Endodermal cell (in vitro differentiated cells): ENCODE data around the gene ORC1. TPM values are rescaled to one million over a fixed set of nuclear protein-coding genes. Genes with fewer than 3 reads are reported as not detected.

ENCODE experiments used
- DNase-seq: peaks from one replicate; pipeline ENCODE4 v3.0.0-alpha.2; 2017
- H3K27ac ChIP-seq: 2 replicates; pipeline ENCODE4 v1.5.1; 2013; ENCODE audit warnings: mild to moderate bottlenecking, low read depth, low read length, moderate library complexity
- H3K27me3 ChIP-seq: 2 replicates; pipeline ENCODE4 v1.6.1; 2013; ENCODE audit warnings: mild to moderate bottlenecking, low read length, moderate library complexity; ENCODE audit not compliant: insufficient read depth, control insufficient read depth, poor library complexity, severe bottlenecking
- H3K36me3 ChIP-seq: 2 replicates; pipeline ENCODE4 v1.7.0; 2013; ENCODE audit warnings: mild to moderate bottlenecking, low read length, moderate library complexity; ENCODE audit not compliant: control insufficient read depth, insufficient read depth
- H3K4me1 ChIP-seq: one replicate; pipeline ENCODE4 v1.7.0; 2013; ENCODE audit warnings: low read length; ENCODE audit not compliant: control insufficient read depth, insufficient read depth
- H3K4me3 ChIP-seq: 2 replicates; pipeline ENCODE4 v1.5.1; 2013; ENCODE audit warnings: mild to moderate bottlenecking, low read length, moderate library complexity
- H3K9ac ChIP-seq: 2 replicates; pipeline ENCODE4 v1.6.1; 2013; ENCODE audit warnings: mild to moderate bottlenecking, low read length, moderate library complexity; ENCODE audit not compliant: poor library complexity, severe bottlenecking; ENCODE audit errors: extremely low read depth
- H3K9me3 ChIP-seq: 2 replicates; pipeline ENCODE4 v1.6.1; 2013; ENCODE audit warnings: mild to moderate bottlenecking, low read length, moderate library complexity; ENCODE audit not compliant: control insufficient read depth
- H3K27ac Mint-ChIP-seq: 2 replicates; pipeline ENCODE4 v1.8.0; 2020; ENCODE audit warnings: mixed read lengths
- H3K27me3 Mint-ChIP-seq: 2 replicates; pipeline ENCODE4 v1.8.0; 2021; ENCODE audit warnings: mild to moderate bottlenecking, mixed read lengths; ENCODE audit not compliant: insufficient read depth
- H3K36me3 Mint-ChIP-seq: 2 replicates; pipeline ENCODE4 v1.8.0; 2020; ENCODE audit warnings: low read depth, mixed read lengths
- H3K4me1 Mint-ChIP-seq: 2 replicates; pipeline ENCODE4 v1.8.0; 2020; ENCODE audit warnings: mixed read lengths
- H3K4me3 Mint-ChIP-seq: 2 replicates; pipeline ENCODE4 v1.8.0; 2020; ENCODE audit warnings: mild to moderate bottlenecking, moderate library complexity, mixed read lengths
- H3K9me3 Mint-ChIP-seq: 2 replicates; pipeline ENCODE4 v1.8.0; 2020; ENCODE audit warnings: mild to moderate bottlenecking, mixed read lengths
- WGBS, 2 experiments: methylation state at CpG; one replicate each; pipeline versions ENCODE4 v1.1.5 to v1.1.7; 2013; ENCODE audit warnings: missing lambda C conversion rate in 2 of 2, mixed read lengths in 1 of 2; ENCODE audit not compliant: insufficient coverage in 1 of 2, insufficient read length in 1 of 2; 5-methylcytosine and 5-hydroxymethylcytosine counted together
- total RNA-seq, 2 donors: library from RNA; stranded (reverse); fragmentation: NEBNext Ultra II Directional in 1 of 2; extraction: Animal tissue kit (Norgen Biotek cat#: 25700) in 1 of 2; gene quantifications; 2 replicates in 1 of 2; 3 replicates in 1 of 2; pipeline ENCODE4 v1.2.1, GENCODE V29; 2021
- TF ChIP-seq, protein P1 (sequence below): fragments of 200-600 bp; sonication (generic); conservative IDR thresholded peaks from 2 replicates; pipeline ENCODE4 v1.5.0; 2021; ENCODE audit warnings: antibody characterized with exemption, mild to moderate bottlenecking

ORC1 gene
- total RNA-seq, 2 donors from 2014 or later, result 23.0 to 25.5 TPM

DNA sequence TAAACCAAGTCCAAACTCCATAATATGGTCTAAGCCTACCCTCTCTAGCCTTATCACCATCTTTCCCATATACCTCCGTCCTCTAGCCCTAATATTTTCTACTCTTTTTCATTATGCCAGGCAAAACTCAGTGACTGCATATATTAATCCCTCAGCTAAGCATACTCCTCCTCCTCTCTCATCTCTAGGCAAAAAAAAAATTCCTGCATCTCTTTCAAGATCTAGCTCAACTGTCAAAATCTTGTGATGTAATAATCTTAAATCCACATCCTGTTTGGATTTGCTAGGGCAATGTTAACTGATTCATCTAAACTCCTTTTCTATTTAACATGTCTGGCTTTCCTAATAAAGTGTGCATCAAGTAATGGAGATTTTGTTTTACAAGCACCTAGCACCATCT, 20.6 kb upstream of the ORC1 start:
- Mint-ChIP-seq H3K9me3 (no peaks in the 10 kb centered on the region), H3K27me3 (no peaks in the 10 kb centered on the region), H3K27ac (no peak overlapping the region), H3K4me1 (peaks cover 2% of the 10 kb centered on the region), H3K36me3 (peaks cover 43% of the 10 kb centered on the region), H3K4me3 (no peak overlapping the region)
- Histone ChIP-seq H3K9ac (no peak overlapping the region), H3K27ac (no peak overlapping the region), H3K4me1 (no peaks in the 10 kb centered on the region), H3K4me3 (no peak overlapping the region), H3K27me3 (no peaks in the 10 kb centered on the region), H3K36me3 (peaks cover 93% of the 10 kb centered on the region), H3K9me3 (no peaks in the 10 kb centered on the region)
- TF ChIP-seq, protein P1, sequence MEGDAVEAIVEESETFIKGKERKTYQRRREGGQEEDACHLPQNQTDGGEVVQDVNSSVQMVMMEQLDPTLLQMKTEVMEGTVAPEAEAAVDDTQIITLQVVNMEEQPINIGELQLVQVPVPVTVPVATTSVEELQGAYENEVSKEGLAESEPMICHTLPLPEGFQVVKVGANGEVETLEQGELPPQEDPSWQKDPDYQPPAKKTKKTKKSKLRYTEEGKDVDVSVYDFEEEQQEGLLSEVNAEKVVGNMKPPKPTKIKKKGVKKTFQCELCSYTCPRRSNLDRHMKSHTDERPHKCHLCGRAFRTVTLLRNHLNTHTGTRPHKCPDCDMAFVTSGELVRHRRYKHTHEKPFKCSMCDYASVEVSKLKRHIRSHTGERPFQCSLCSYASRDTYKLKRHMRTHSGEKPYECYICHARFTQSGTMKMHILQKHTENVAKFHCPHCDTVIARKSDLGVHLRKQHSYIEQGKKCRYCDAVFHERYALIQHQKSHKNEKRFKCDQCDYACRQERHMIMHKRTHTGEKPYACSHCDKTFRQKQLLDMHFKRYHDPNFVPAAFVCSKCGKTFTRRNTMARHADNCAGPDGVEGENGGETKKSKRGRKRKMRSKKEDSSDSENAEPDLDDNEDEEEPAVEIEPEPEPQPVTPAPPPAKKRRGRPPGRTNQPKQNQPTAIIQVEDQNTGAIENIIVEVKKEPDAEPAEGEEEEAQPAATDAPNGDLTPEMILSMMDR, result no peak
- WGBS, 2 experiments, result 93 to 100% methylated on average over 1 of the region's 1 CpG
- DNase-seq, result no peak

DNA sequence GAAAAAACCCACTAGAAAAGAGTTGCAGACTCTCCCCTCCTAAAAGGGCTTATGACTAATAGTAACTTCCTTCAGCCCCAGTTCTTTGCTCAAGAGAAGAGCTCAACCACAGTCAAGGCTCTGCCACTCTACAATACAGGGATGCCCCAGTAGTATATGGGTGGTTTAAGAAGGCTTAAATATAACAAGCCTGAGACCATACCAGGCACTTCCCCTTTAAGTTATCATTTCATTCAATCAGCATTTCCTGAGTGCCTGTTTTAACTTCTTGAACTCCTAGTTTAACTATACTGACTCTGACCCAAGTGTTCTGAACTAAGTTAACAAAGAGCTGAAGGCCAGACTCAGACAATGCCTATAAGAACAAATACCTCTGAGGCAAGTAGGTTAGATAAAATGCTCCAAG, 20.0 kb upstream of the ORC1 start:
- no peaks in the 10 kb centered on the region for H3K9me3 Mint-ChIP-seq
- no peak for DNase-seq
- H3K9ac ChIP-seq, result no peak overlapping the region
- H3K9me3 ChIP-seq, result no peaks in the 10 kb centered on the region
- H3K4me3 Mint-ChIP-seq, result no peak overlapping the region
- no peaks in the 10 kb centered on the region for H3K4me1 ChIP-seq
- H3K4me1 Mint-ChIP-seq, result peaks cover 2% of the 10 kb centered on the region
- no peaks in the 10 kb centered on the region for H3K27me3 ChIP-seq
- H3K4me3 ChIP-seq, result no peak overlapping the region
- H3K27me3 Mint-ChIP-seq, result no peaks in the 10 kb centered on the region
- peaks cover 46% of the 10 kb centered on the region for H3K36me3 Mint-ChIP-seq
- H3K27ac ChIP-seq, result no peak overlapping the region
- H3K36me3 ChIP-seq, result peaks cover 94% of the 10 kb centered on the region
- TF ChIP-seq, protein P1, result no peak
- H3K27ac Mint-ChIP-seq, result no peak overlapping the region

DNA sequence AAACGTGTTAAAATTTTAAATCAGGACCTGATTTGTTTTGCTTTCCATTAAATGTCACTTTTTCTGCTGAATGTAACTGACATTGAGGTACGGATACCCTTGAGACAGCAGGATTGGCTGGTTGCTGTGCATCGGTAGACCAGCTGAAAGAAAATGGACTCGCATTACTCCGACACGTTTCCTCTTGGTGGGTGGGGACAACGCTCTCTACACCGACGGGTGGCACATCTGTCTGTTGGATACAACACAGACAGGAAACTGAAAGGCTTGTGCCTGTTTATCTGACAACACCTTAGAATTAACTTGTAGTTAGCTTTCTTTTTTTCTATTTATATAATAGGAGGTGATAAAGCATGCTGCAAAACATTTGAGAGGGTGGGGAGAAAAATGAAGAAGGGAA, 19.5 kb upstream of the ORC1 start:
- TF ChIP-seq, protein P1, result no peak
- Histone ChIP-seq H3K9me3 (no peaks in the 10 kb centered on the region), H3K4me1 (no peaks in the 10 kb centered on the region), H3K4me3 (no peak overlapping the region), H3K27ac (no peak overlapping the region), H3K9ac (no peak overlapping the region), H3K27me3 (no peaks in the 10 kb centered on the region), H3K36me3 (peaks cover 92% of the 10 kb centered on the region)
- H3K4me1 Mint-ChIP-seq, result peaks cover 2% of the 10 kb centered on the region
- H3K36me3 Mint-ChIP-seq, result peaks cover 47% of the 10 kb centered on the region
- H3K9me3 Mint-ChIP-seq, result no peaks in the 10 kb centered on the region
- no peaks in the 10 kb centered on the region for H3K27me3 Mint-ChIP-seq
- H3K4me3 Mint-ChIP-seq, result no peak overlapping the region
- no peak for DNase-seq
- whole genome bisulfite sequencing, 2 experiments, result 94 to 95% methylated on average over 6 to 9 of the region's 9 CpGs
- no peak overlapping the region for H3K27ac Mint-ChIP-seq
